ENCODE data around the gene DLGAP1.

GRCh38 chr18:3653851-3654441 lies 801.2 kb downstream of the DLGAP1 start:
- TF ChIP-seq EZH2 (IDR thresholded peaks at IDR 0.05; ENCODE audit: insufficient read depth, poor library complexity, severe bottlenecking) (no peak), EZH2phosphoT487 (IDR thresholded peaks at IDR 0.05; ENCODE audit: insufficient read depth, low read depth) (no peak)
